MCF 10A (cell line): ENCODE data around the gene PARN. TPM values are rescaled to one million over a fixed set of nuclear protein-coding genes. Genes with fewer than 3 reads are reported as not detected.

ENCODE experiments used
- BruUV-seq: library from RNA; stranded (reverse); fragments of 400-500 nt; replicated peaks from 2 replicates; lab custom pipeline; 2021; lab: Mats Ljungman, UMichigan
- CTCF ChIA-PET: fragments of 300-600 bp; sonication (Branson Sonifier 250); formaldehyde crosslinking; extraction: SDS; loops from one replicate; lab custom pipeline; 2021; ENCODE audit warnings: antibody characterized with exemption, inconsistent platforms; lab: Yijun Ruan, JAX
- POLR2A ChIA-PET: fragments of 300-600, 350-650 bp; sonication (Branson Sonifier 250); formaldehyde crosslinking; extraction: SDS; loops from one replicate; lab custom pipeline; 2020; ENCODE audit warnings: antibody characterized with exemption, inconsistent platforms; lab: Yijun Ruan, JAX
- DNase-seq: peaks from one replicate; pipeline ENCODE4 v3.0.0-alpha.2; 2018; ENCODE audit not compliant: unreplicated experiment
- H3K27ac Mint-ChIP-seq: one replicate; pipeline ENCODE4 v1.8.0; 2022; ENCODE audit warnings: mild to moderate bottlenecking, low read depth, mixed read lengths; ENCODE audit not compliant: unreplicated experiment
- H3K27me3 Mint-ChIP-seq: one replicate; pipeline ENCODE4 v1.8.0; 2022; ENCODE audit warnings: mixed read lengths; ENCODE audit not compliant: insufficient read depth, unreplicated experiment
- H3K36me3 Mint-ChIP-seq: one replicate; pipeline ENCODE4 v1.8.0; 2022; ENCODE audit warnings: mild to moderate bottlenecking, moderate library complexity, mixed read lengths; ENCODE audit not compliant: insufficient read depth, unreplicated experiment
- H3K4me1 Mint-ChIP-seq: one replicate; pipeline ENCODE4 v1.8.0; 2022; ENCODE audit warnings: mixed read lengths; ENCODE audit not compliant: insufficient read depth, unreplicated experiment
- H3K4me3 Mint-ChIP-seq: one replicate; pipeline ENCODE4 v1.8.0; 2022; ENCODE audit warnings: mild to moderate bottlenecking, moderate library complexity, mixed read lengths; ENCODE audit not compliant: unreplicated experiment
- H3K9me3 Mint-ChIP-seq: one replicate; pipeline ENCODE4 v1.8.0; 2022; ENCODE audit warnings: mixed read lengths; ENCODE audit not compliant: unreplicated experiment
- intact Hi-C: fragments of 100-400 bp; cut with micrococcal nuclease; formaldehyde crosslinking; loops from 2 replicates; pipeline ENCODE4 v1.14.1; 2022
- total RNA-seq: library from RNA; stranded (reverse); gene quantifications from 2 replicates; pipeline ENCODE4 v1.2.3, GENCODE V29; 2022
- TF ChIP-seq, protein P1 (sequence below): fragments of 200-600 bp; IDR thresholded peaks from one replicate; pipeline ENCODE4 v1.8.0; 2022; ENCODE audit warnings: antibody characterized with exemption, mild to moderate bottlenecking; ENCODE audit not compliant: unreplicated experiment

PARN gene
- total RNA-seq, 1 experiment from 2014 or later, result 35.0 TPM

DNA sequence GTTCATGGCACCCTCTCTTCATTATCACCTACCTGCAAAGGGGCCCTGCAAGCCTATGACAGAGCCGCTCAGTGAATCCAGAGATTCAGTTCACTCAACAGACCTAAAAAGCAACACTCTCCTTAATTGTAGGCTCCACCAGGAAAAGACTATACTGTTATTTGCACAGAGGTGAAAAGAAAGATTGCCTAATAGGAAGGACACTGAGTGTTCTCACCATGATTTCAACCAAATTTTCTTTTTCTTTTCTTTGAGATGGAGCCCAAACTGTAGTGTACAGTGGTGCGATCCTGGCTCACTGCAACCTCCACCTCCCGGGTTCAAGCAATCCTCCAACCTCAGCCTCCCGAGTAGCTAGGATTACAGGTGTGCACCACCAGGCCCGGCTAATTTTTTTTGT lies 104.5 kb downstream of the PARN start:
- CTCF ChIA-PET, result interaction anchor here (0.6 to 8.0 kb wide), 2 partner anchors 12 to 227 kb away, joined by 3 to 106 read pairs; no protein-coding TSS in a partner anchor
- POLR2A ChIA-PET, result interaction anchor here (1.3 to 4.3 kb wide), 3 partner anchors 17 to 39 kb away, joined by 3 to 52 read pairs (median 7); no protein-coding TSS in a partner anchor
- H3K4me3 Mint-ChIP-seq, result no peak overlapping the region
- no peak for DNase-seq
- H3K36me3 Mint-ChIP-seq, result peaks cover 12% of the 10 kb centered on the region
- TF ChIP-seq, protein P1, sequence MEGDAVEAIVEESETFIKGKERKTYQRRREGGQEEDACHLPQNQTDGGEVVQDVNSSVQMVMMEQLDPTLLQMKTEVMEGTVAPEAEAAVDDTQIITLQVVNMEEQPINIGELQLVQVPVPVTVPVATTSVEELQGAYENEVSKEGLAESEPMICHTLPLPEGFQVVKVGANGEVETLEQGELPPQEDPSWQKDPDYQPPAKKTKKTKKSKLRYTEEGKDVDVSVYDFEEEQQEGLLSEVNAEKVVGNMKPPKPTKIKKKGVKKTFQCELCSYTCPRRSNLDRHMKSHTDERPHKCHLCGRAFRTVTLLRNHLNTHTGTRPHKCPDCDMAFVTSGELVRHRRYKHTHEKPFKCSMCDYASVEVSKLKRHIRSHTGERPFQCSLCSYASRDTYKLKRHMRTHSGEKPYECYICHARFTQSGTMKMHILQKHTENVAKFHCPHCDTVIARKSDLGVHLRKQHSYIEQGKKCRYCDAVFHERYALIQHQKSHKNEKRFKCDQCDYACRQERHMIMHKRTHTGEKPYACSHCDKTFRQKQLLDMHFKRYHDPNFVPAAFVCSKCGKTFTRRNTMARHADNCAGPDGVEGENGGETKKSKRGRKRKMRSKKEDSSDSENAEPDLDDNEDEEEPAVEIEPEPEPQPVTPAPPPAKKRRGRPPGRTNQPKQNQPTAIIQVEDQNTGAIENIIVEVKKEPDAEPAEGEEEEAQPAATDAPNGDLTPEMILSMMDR, result no peak
- intact Hi-C loops, result loop anchor here (5.0 to 10.0 kb wide), 3 partner anchors 81 to 603 kb away; partner anchors contain the start of gene ERCC4
- H3K27me3 Mint-ChIP-seq, result no peaks in the 10 kb centered on the region
- H3K9me3 Mint-ChIP-seq, result no peaks in the 10 kb centered on the region
- no peak overlapping the region for H3K27ac Mint-ChIP-seq
- peaks cover 25% of the 10 kb centered on the region for H3K4me1 Mint-ChIP-seq
- no TSS peak for BruUV-seq

DNA sequence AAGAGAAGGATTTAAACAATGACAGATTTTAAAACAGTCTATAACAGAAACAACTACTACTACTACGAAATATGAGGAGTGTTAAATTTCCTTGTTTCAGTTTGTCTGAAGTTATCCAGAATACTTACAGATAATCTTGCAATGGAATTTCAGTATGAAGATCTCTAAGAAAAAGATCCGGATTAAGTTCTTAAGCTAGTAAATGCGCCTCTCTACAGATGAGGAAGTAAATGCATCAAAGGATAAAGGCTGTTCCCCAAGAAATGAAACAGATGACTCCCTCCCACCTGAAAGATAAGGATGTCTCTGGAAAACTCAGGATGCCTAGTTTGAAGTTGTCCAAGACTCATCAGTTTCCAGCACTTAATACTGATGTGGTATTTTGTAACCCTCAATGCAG lies 105.1 kb downstream of the PARN start:
- H3K9me3 Mint-ChIP-seq, result no peaks in the 10 kb centered on the region
- CTCF ChIA-PET, result interaction anchor here (8.0 kb wide), 1 partner anchor 226 kb away, joined by 106 read pairs; no protein-coding TSS in a partner anchor
- H3K27ac Mint-ChIP-seq, result no peak overlapping the region
- TF ChIP-seq, protein P1, result no peak
- peaks cover 6% of the 10 kb centered on the region for H3K36me3 Mint-ChIP-seq
- H3K4me1 Mint-ChIP-seq, result peaks cover 25% of the 10 kb centered on the region
- no TSS peak for BruUV-seq
- intact Hi-C loops, result loop anchor here (5.0 to 10.0 kb wide), 3 partner anchors 80 to 603 kb away; partner anchors contain the start of gene ERCC4
- H3K4me3 Mint-ChIP-seq, result no peak overlapping the region
- no peak for DNase-seq
- no peaks in the 10 kb centered on the region for H3K27me3 Mint-ChIP-seq
- POLR2A ChIA-PET, result interaction anchor here (1.3 to 2.2 kb wide), 3 partner anchors 14 to 38 kb away, joined by 3 to 7 read pairs (median 6); no protein-coding TSS in a partner anchor

DNA sequence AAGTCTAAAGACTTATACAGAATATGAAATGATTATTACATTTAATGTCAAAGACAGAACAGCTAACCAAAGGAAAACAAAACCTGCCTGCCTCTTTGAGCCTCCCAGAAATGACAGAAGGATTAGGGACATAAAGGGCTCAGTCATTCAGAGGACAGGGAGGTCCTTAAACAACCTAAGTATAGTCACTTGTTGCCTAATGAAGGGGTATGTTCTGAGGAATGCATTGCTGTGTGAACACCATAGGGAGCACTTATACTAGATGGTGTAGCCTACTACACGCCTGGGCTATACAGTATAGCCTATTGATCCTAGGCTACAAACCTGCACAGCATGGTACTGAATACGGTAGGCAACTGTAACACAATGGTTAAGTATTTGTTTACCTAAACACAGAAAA lies 106.4 kb downstream of the PARN start:
- Mint-ChIP-seq H3K27me3 (no peaks in the 10 kb centered on the region), H3K9me3 (no peaks in the 10 kb centered on the region), H3K36me3 (peaks cover 5% of the 10 kb centered on the region), H3K27ac (no peak overlapping the region), H3K4me3 (no peak overlapping the region), H3K4me1 (peaks cover 17% of the 10 kb centered on the region)
- POLR2A ChIA-PET, result interaction anchor here (1.1 to 2.2 kb wide), 3 partner anchors 12 to 37 kb away, joined by 4 to 7 read pairs (median 6); no protein-coding TSS in a partner anchor
- BruUV-seq, result no TSS peak
- DNase-seq, result no peak
- CTCF ChIA-PET, result interaction anchor here (0.6 to 8.0 kb wide), 4 partner anchors 13 to 274 kb away, joined by 3 to 106 read pairs (median 4); no protein-coding TSS in a partner anchor
- TF ChIP-seq, protein P1, result no peak
- intact Hi-C loops, result loop anchor here (10.0 kb wide), 1 partner anchor 79 kb away; no protein-coding TSS in a partner anchor

DNA sequence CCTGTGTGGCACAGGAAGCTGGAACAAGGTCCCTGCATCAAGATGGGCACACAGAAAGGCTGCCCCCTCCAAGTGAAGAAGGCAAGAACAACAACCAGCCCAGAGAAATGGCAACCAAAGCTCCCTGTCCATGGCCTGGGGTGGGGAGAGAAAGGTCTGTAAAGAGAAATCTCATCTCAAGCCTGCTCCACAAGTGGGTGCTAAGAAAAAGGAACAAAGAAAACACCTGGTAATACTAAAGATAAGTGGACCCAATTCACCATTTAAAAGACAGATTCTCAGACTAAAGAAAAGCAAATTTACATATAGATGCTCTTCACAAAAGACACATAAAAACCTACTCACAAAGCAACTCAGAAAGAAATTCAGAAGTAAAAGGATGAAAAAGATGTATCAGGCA lies 107.4 kb downstream of the PARN start:
- Mint-ChIP-seq H3K4me3 (no peak overlapping the region), H3K4me1 (peaks cover 7% of the 10 kb centered on the region)
- CTCF ChIA-PET, result interaction anchor here (0.9 kb wide), 2 partner anchors 33 to 273 kb away, joined by 3 read pairs; no protein-coding TSS in a partner anchor

More for the DNA sequence above, 107.4 kb downstream of the PARN start:
- POLR2A ChIA-PET, result interaction anchor here (0.7 to 1.5 kb wide), 3 partner anchors 10 to 12 kb away, joined by 3 to 5 read pairs (median 4); no protein-coding TSS in a partner anchor
- BruUV-seq, result no TSS peak
- TF ChIP-seq, protein P1, result no peak
- no peak for DNase-seq
- no peaks in the 10 kb centered on the region for H3K27me3 Mint-ChIP-seq
- H3K36me3 Mint-ChIP-seq, result peaks cover 5% of the 10 kb centered on the region
- intact Hi-C loops, result loop anchor here (10.0 kb wide), 1 partner anchor 78 kb away; no protein-coding TSS in a partner anchor
- no peaks in the 10 kb centered on the region for H3K9me3 Mint-ChIP-seq
- no peak overlapping the region for H3K27ac Mint-ChIP-seq
